ENCODE data around the gene ZNF33B.

- TF ChIP-seq CTCF (IDR thresholded peaks at IDR 0.05), result no peak
- no peak for TF ChIP-seq POLR2A (IDR thresholded peaks at IDR 0.05)
- TF ChIP-seq EP300 (IDR thresholded peaks at IDR 0.05), result no peak
These were observed 94.5 kb downstream of the ZNF33B start for GRCh38 chr10:42543840-42544372.

Data from ovary (tissue), 3 donors.